A673 (cell line): ENCODE measurements around the gene DROSHA.

Experiments used
- EZH2 ChIP-seq: fragments of 200-600 bp; sonication (generic); IDR thresholded peaks from 2 replicates; pipeline ENCODE4 v1.6.1; 2017; ENCODE audit warnings: borderline replicate concordance, low read depth, mild to moderate bottlenecking, mixed read lengths, antibody characterized with exemption, low read length; ENCODE audit not compliant: poor library complexity, severe bottlenecking
- TF ChIP-seq, protein P1 (sequence below): fragments of 300-800, 200-600 bp; sonication (generic); conservative IDR thresholded peaks from 2 replicates; pipeline ENCODE4 v1.5.1; 2017; ENCODE audit warnings: low read depth, mild to moderate bottlenecking, antibody characterized with exemption, low read length, moderate library complexity, mixed read lengths

GRCh38 chr5:31412324-31412723 is 119.6 kb downstream of the DROSHA start:
- TF ChIP-seq, protein P1, sequence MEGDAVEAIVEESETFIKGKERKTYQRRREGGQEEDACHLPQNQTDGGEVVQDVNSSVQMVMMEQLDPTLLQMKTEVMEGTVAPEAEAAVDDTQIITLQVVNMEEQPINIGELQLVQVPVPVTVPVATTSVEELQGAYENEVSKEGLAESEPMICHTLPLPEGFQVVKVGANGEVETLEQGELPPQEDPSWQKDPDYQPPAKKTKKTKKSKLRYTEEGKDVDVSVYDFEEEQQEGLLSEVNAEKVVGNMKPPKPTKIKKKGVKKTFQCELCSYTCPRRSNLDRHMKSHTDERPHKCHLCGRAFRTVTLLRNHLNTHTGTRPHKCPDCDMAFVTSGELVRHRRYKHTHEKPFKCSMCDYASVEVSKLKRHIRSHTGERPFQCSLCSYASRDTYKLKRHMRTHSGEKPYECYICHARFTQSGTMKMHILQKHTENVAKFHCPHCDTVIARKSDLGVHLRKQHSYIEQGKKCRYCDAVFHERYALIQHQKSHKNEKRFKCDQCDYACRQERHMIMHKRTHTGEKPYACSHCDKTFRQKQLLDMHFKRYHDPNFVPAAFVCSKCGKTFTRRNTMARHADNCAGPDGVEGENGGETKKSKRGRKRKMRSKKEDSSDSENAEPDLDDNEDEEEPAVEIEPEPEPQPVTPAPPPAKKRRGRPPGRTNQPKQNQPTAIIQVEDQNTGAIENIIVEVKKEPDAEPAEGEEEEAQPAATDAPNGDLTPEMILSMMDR: no peak
- TF ChIP-seq EZH2: no peak
